H1 (cell line): ENCODE data around the gene NUP210L. TPM values are rescaled to one million over a fixed set of nuclear protein-coding genes. Genes with fewer than 3 reads are reported as not detected.
"Not testable (repeated sequence)": the region's sequence is repeated elsewhere in the genome, so short reads cannot be mapped to it uniquely, and the experiment has no call there.

ENCODE experiments used
- CTCF ChIA-PET: fragments of 300-600 bp; sonication (Branson Sonifier 250); formaldehyde crosslinking; loops from one replicate; lab custom pipeline; 2021; ENCODE audit not compliant: partially characterized antibody; lab: Charles Lee
- POLR2A ChIA-PET: fragments of 300-600 bp; sonication (Branson Sonifier 250); formaldehyde crosslinking; loops from one replicate; lab custom pipeline; 2021; ENCODE audit warnings: inconsistent platforms; ENCODE audit not compliant: partially characterized antibody; lab: Charles Lee
- DNase-seq, 2 experiments: peaks; one replicate each; pipeline versions ENCODE4 v3.0.0 to v3.0.0-alpha.2; 2010 to 2022; ENCODE audit warnings: low spot score in 2 of 2, low read depth in 1 of 2, mixed read lengths in 1 of 2
- FAIRE-seq: peaks from 2 replicates; lab custom pipeline; 2011; peaks lifted over from hg19 to GRCh38; lab: Jason Lieb, UNC
- H2AFZ ChIP-seq: 2 replicates; pipeline ENCODE4 v1.8.1; 2012; ENCODE audit warnings: low read length, inconsistent platforms
- H2AK5ac ChIP-seq: 2 replicates; pipeline ENCODE4 v1.6.1; 2013; ENCODE audit warnings: low read depth, low read length
- H2BK120ac ChIP-seq: replicated peaks from 2 replicates; pipeline ENCODE3; 2013; ENCODE audit warnings: low read depth, low read length, inconsistent platforms
- H2BK12ac ChIP-seq: 2 replicates; pipeline ENCODE4 v1.6.1; 2013; ENCODE audit warnings: low read depth, low read length
- H2BK15ac ChIP-seq: 2 replicates; pipeline ENCODE4 v1.6.1; 2013; ENCODE audit warnings: low read length
- H2BK20ac ChIP-seq: 2 replicates; pipeline ENCODE4 v1.6.1; 2013; ENCODE audit warnings: low read length
- H2BK5ac ChIP-seq: 2 replicates; pipeline ENCODE4 v1.6.1; 2013; ENCODE audit warnings: low read depth, low read length
- H3K14ac ChIP-seq: 2 replicates; pipeline ENCODE4 v1.6.1; 2013; ENCODE audit warnings: inconsistent platforms; ENCODE audit not compliant: insufficient read length
- H3K18ac ChIP-seq: 2 replicates; pipeline ENCODE4 v1.6.1; 2013; ENCODE audit warnings: low read length; ENCODE audit errors: extremely low read depth
- H3K23ac ChIP-seq: 2 replicates; pipeline ENCODE4 v1.6.1; 2013; ENCODE audit warnings: inconsistent platforms; ENCODE audit not compliant: insufficient read length
- H3K23me2 ChIP-seq: 2 replicates; pipeline ENCODE4 v1.6.1; 2013; ENCODE audit warnings: low read depth, low read length
- H3K27ac ChIP-seq: 2 replicates; pipeline ENCODE4 v1.6.1; 2011; ENCODE audit warnings: low read depth, low read length, inconsistent platforms
- H3K27me3 ChIP-seq, 4 experiments: replicated peaks in 1 of 4; 1 replicate in 1 of 4; 2 replicates in 3 of 4; pipeline versions ENCODE4 v1.6.1 to v1.8.1; 2011 to 2013; ENCODE audit warnings: low read length in 3 of 4, mild to moderate bottlenecking in 3 of 4, inconsistent platforms in 2 of 4, mixed read lengths in 2 of 4, moderate library complexity in 1 of 4; ENCODE audit not compliant: control insufficient read depth in 3 of 4, insufficient read depth in 3 of 4; ENCODE audit errors: extremely low read depth in 1 of 4
- H3K36me3 ChIP-seq, 4 experiments: 2 replicates each; pipeline versions ENCODE4 v1.6.1 to v1.8.1; 2011 to 2013; ENCODE audit warnings: mild to moderate bottlenecking in 4 of 4, low read length in 3 of 4, moderate library complexity in 2 of 4, control low read depth in 1 of 4, inconsistent platforms in 1 of 4; ENCODE audit not compliant: insufficient read depth in 4 of 4, control insufficient read depth in 2 of 4
- H3K4ac ChIP-seq: replicated peaks from 2 replicates; pipeline ENCODE3; 2013; ENCODE audit warnings: low read length, low read depth, mixed read lengths, inconsistent platforms; ENCODE audit not compliant: insufficient read length
- H3K4me1 ChIP-seq, 4 experiments: replicated peaks in 1 of 4; 1 replicate in 1 of 4; 2 replicates in 3 of 4; pipeline versions ENCODE4 v1.6.1 to v1.8.1; 2011 to 2013; ENCODE audit warnings: low read length in 3 of 4, inconsistent platforms in 2 of 4, mixed read lengths in 1 of 4; ENCODE audit not compliant: insufficient read depth in 4 of 4, control insufficient read depth in 3 of 4
- H3K4me2 ChIP-seq, 2 experiments: 2 replicates each; pipeline versions ENCODE4 v1.6.1 to v1.8.1; 2011 to 2013; ENCODE audit warnings: low read depth in 2 of 2, low read length in 2 of 2, control low read depth in 1 of 2, inconsistent platforms in 1 of 2, mild to moderate bottlenecking in 1 of 2; ENCODE audit not compliant: insufficient read depth in 1 of 2
- H3K4me3 ChIP-seq, 4 experiments: fragments of 200-600, 300-600 bp in 1 of 4; sonication (generic), shearing (Covaris generic), sonication (Bioruptor Twin) in 1 of 4; 2 replicates each; pipeline versions ENCODE4 v1.5.1 to v1.8.1; 2011 to 2016; ENCODE audit warnings: low read length in 4 of 4, low read depth in 3 of 4, control low read depth in 2 of 4, inconsistent platforms in 2 of 4, mild to moderate bottlenecking in 2 of 4, mixed read lengths in 1 of 4, moderate library complexity in 1 of 4; ENCODE audit not compliant: insufficient read depth in 2 of 4; ENCODE audit errors: extremely low read depth in 1 of 4
- H3K56ac ChIP-seq: replicated peaks from 2 replicates; pipeline ENCODE3; 2013; ENCODE audit warnings: low read depth, mild to moderate bottlenecking, mixed read lengths, low read length, inconsistent platforms; ENCODE audit not compliant: insufficient read length
- H3K79me1 ChIP-seq: 2 replicates; pipeline ENCODE4 v1.6.1; 2013; ENCODE audit warnings: low read depth, low read length, control low read depth
- H3K79me2 ChIP-seq, 2 experiments: 2 replicates each; pipeline versions ENCODE4 v1.6.1 to v1.8.1; 2012 to 2013; ENCODE audit warnings: low read length in 2 of 2, mild to moderate bottlenecking in 2 of 2, inconsistent platforms in 1 of 2; ENCODE audit not compliant: insufficient read depth in 2 of 2, control insufficient read depth in 1 of 2
- H3K9ac ChIP-seq, 4 experiments: replicated peaks in 1 of 4; 1 replicate in 1 of 4; 2 replicates in 3 of 4; pipeline versions ENCODE4 v1.6.1 to v1.8.1; 2011 to 2013; ENCODE audit warnings: low read depth in 3 of 4, low read length in 3 of 4, control low read depth in 2 of 4, mild to moderate bottlenecking in 2 of 4, moderate library complexity in 2 of 4, inconsistent platforms in 1 of 4; ENCODE audit errors: extremely low read depth in 1 of 4
- H3K9me3 ChIP-seq, 2 experiments: 2 replicates each; pipeline versions ENCODE4 v1.6.1 to v1.8.1; 2012 to 2013; ENCODE audit warnings: mild to moderate bottlenecking in 2 of 2, moderate library complexity in 2 of 2, control low read depth in 1 of 2, inconsistent platforms in 1 of 2, low read depth in 1 of 2, low read length in 1 of 2, mixed read lengths in 1 of 2; ENCODE audit not compliant: insufficient read depth in 2 of 2
- H4K20me1 ChIP-seq, 2 experiments: replicated peaks in 1 of 2; 2 replicates each; pipeline versions ENCODE3 to v1.8.1; 2011 to 2013; ENCODE audit warnings: inconsistent platforms in 2 of 2, low read length in 2 of 2, mild to moderate bottlenecking in 1 of 2; ENCODE audit not compliant: insufficient read depth in 2 of 2, control insufficient read depth in 1 of 2
- H4K5ac ChIP-seq: 2 replicates; pipeline ENCODE4 v1.6.1; 2013; ENCODE audit warnings: low read length, low read depth, mixed read lengths, inconsistent platforms; ENCODE audit not compliant: insufficient read length
- H4K8ac ChIP-seq: 2 replicates; pipeline ENCODE4 v1.8.0; 2013; ENCODE audit warnings: mild to moderate bottlenecking, moderate library complexity, low read length, inconsistent platforms; ENCODE audit not compliant: insufficient read depth; ENCODE audit errors: extremely low read depth
- H4K91ac ChIP-seq: replicated peaks from 2 replicates; pipeline ENCODE3; 2013; ENCODE audit warnings: low read length, mixed read lengths, inconsistent platforms; ENCODE audit not compliant: insufficient read length
- WGBS, 2 experiments: shearing (Covaris generic) in 1 of 2; methylation state at CpG; one replicate each; pipeline versions ENCODE4 v1.1.6 to v1.1.7; 2013 to 2015; ENCODE audit warnings: low lambda C conversion rate in 2 of 2, mixed read lengths in 2 of 2, inconsistent platforms in 1 of 2, low coverage in 1 of 2, missing lambda C conversion rate in 1 of 2; ENCODE audit not compliant: insufficient replicate concordance in 2 of 2, insufficient coverage in 1 of 2, insufficient read length in 1 of 2; ENCODE audit errors: extremely low coverage in 1 of 2, missing lambda C conversion rate in 1 of 2; 5-methylcytosine and 5-hydroxymethylcytosine counted together
- polyA plus RNA-seq, 7 experiments: library from polyadenylated mRNA; depleted of rRNA in 3 of 7; stranded (reverse) in 5 of 7; unstranded in 2 of 7; fragments of >200 nt in 5 of 7; fragments of 200-250 nt in 2 of 7; gene quantifications; 1 replicate in 5 of 7; 2 replicates in 1 of 7; 4 replicates in 1 of 7; pipeline versions ENCODE4 v1.2.1 to v1.2.3, GENCODE V29; 2011 to 2013; ENCODE audit warnings: missing spikeins in 2 of 7, mixed read lengths in 2 of 7
- total RNA-seq: library from RNA; stranded (reverse); fragmentation: NEBNext Ultra II Directional; extraction: Animal tissue kit (Norgen Biotek cat#: 25700); gene quantifications from 2 replicates; pipeline ENCODE4 v1.2.1, GENCODE V29; 2021

NUP210L gene
- total and polyA plus RNA-seq, 2 of the 8 experiments (the other 6 are each of a cell fraction or from before 2014, with no cell fraction given): not detected

GRCh38 chr1:153996882-153997281 is 158.0 kb downstream of the NUP210L start:
- H4K5ac ChIP-seq, H3K23ac ChIP-seq, H3K27ac ChIP-seq, H3K9ac ChIP-seq, CTCF ChIA-PET, H3K4me1 ChIP-seq, H2BK120ac ChIP-seq, H2BK12ac ChIP-seq, H3K79me2 ChIP-seq, DNase-seq, H4K20me1 ChIP-seq, H4K91ac ChIP-seq, H2BK15ac ChIP-seq, H3K27me3 ChIP-seq, H3K4ac ChIP-seq, H3K79me1 ChIP-seq, H2BK5ac ChIP-seq, H2AFZ ChIP-seq, H2BK20ac ChIP-seq, H3K9me3 ChIP-seq, H3K4me3 ChIP-seq, H3K23me2 ChIP-seq, H2AK5ac ChIP-seq, FAIRE-seq, H3K4me2 ChIP-seq, H3K56ac ChIP-seq, H3K14ac ChIP-seq, H3K18ac ChIP-seq, H4K8ac ChIP-seq: not testable (repeated sequence)
- H3K36me3 ChIP-seq: peaks cover 11 to 36% (median 24%) of the 10 kb centered on the region in 4 experiments
- POLR2A ChIA-PET: interaction anchor here (1.1 kb wide), 1 partner anchor 30 kb away, joined by 5 read pairs; no protein-coding TSS in a partner anchor
- 98% methylated on average over 10 of the region's 10 CpGs; no CpG with 5 or more reads in 1 of the 2 experiments for WGBS, 2 experiments
